VCaP (cell line): ENCODE data around the gene FAM200A.

Experiments used
- H3K27ac ChIP-seq: fragments of 450-650 bp; 2 replicates; pipeline ENCODE4 v1.5.1; 2017
- TF ChIP-seq, protein P1 (sequence below): fragments of 450-650 bp; conservative IDR thresholded peaks from 2 replicates; pipeline ENCODE4 v1.5.1; 2017; ENCODE audit warnings: mild to moderate bottlenecking, moderate library complexity

FAM200A gene

DNA sequence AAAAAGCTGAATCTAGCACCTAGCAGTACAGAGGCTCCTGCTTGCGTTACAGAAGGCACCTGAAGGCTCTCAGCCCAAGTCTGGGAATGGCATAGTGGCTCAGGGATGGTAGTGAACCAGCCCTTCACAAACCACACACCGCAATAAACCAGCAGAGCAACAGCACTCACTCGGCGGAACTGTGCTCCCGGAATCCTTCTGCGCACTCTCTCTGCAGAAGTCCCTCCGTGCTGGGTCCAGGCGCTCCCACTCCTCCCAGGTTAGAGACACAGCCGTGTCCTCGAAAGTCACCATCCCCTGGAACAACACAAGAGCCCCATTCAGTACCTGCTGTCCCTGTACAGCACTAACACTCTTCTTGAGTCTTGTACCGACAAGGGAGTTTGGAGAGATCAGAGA is 53.4 kb downstream of the FAM200A start:
- peak overlapping the region; percentile 88 for H3K27ac ChIP-seq

DNA sequence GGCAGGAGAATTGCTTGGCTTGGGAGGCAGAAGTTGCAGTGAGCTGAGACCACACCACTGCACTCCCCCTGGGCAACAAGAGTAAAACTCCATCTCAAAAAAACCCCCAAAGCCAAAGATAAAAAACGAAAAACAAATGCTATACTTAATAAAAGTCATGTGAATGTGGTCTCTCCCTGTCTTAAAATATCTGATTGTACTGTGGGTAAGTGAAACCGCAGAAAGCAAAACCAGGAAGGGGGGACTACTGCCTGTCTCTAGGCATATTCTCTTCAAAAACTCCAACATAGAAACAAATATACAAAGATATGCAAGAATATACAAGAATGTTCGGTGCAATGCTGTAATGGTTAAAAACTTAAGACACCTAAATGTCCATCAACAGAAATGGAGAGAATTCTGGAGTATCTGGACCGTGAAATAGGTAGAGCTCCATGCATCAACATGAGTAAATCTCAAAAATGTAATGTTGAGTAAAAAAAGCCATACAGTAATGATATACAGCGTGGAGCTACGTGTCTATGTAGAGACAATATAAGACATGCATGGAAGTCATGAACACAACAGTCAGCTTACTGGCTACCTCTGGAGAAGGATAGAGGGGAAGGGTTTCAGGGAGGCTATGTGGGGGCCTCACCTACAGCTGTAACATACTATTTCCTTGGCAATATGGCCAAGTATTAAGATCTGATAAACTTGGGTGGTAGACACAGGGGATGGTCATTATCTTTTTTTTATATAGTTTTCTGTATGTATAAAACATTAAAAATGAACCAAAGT is 54.0 kb downstream of the FAM200A start:
- H3K27ac ChIP-seq, result peak overlapping the region; percentile 88; the same call in 1 of the 2 replicates
- TF ChIP-seq, protein P1, sequence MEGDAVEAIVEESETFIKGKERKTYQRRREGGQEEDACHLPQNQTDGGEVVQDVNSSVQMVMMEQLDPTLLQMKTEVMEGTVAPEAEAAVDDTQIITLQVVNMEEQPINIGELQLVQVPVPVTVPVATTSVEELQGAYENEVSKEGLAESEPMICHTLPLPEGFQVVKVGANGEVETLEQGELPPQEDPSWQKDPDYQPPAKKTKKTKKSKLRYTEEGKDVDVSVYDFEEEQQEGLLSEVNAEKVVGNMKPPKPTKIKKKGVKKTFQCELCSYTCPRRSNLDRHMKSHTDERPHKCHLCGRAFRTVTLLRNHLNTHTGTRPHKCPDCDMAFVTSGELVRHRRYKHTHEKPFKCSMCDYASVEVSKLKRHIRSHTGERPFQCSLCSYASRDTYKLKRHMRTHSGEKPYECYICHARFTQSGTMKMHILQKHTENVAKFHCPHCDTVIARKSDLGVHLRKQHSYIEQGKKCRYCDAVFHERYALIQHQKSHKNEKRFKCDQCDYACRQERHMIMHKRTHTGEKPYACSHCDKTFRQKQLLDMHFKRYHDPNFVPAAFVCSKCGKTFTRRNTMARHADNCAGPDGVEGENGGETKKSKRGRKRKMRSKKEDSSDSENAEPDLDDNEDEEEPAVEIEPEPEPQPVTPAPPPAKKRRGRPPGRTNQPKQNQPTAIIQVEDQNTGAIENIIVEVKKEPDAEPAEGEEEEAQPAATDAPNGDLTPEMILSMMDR, result no peak

More for the DNA sequence above, 53.4 kb downstream of the FAM200A start:
- TF ChIP-seq, protein P1, result no peak
